T-helper 22 cell (primary cell): ENCODE data around the gene TRPM5.

Experiments
- DNase-seq: peaks from one replicate; pipeline ENCODE4 v3.0.0-alpha.2; 2020; ENCODE audit warnings: low read depth

Gene TRPM5

GRCh38 chr11:2420502-2421225, 23.6 kb downstream of the TRPM5 start:
- peak; percentile 29 for DNase-seq

GRCh38 chr11:2419638-2420501, 24.4 kb downstream of the TRPM5 start:
- no peak for DNase-seq

- no peak for DNase-seq
Observed at GRCh38 chr11:2418693-2419360, 25.5 kb downstream of the TRPM5 start.

GRCh38 chr11:2417856-2418692, 26.2 kb downstream of the TRPM5 start:
- DNase-seq: no peak

- no peak for DNase-seq
Observed at GRCh38 chr11:2416765-2417164, 27.5 kb downstream of the TRPM5 start.

GRCh38 chr11:2415601-2416380, 28.5 kb downstream of the TRPM5 start:
- no peak for DNase-seq

- DNase-seq: no peak
Observed at GRCh38 chr11:2415171-2415570, 29.1 kb downstream of the TRPM5 start.

- no peak for DNase-seq
Observed at GRCh38 chr11:2414616-2415015, 29.7 kb downstream of the TRPM5 start.

GRCh38 chr11:2413742-2414579, 30.4 kb downstream of the TRPM5 start:
- no peak for DNase-seq

GRCh38 chr11:2412323-2412722, 32.0 kb downstream of the TRPM5 start:
- DNase-seq: no peak

GRCh38 chr11:2411446-2412305, 32.6 kb downstream of the TRPM5 start:
- DNase-seq: no peak

GRCh38 chr11:2410616-2411015, 33.7 kb downstream of the TRPM5 start:
- DNase-seq: no peak

GRCh38 chr11:2409611-2410468, 34.5 kb downstream of the TRPM5 start:
- DNase-seq: no peak

- no peak for DNase-seq
Observed at GRCh38 chr11:2409126-2409525, 35.2 kb downstream of the TRPM5 start.

GRCh38 chr11:2408671-2409070, 35.6 kb downstream of the TRPM5 start:
- no peak for DNase-seq

GRCh38 chr11:2406878-2407410, 37.4 kb downstream of the TRPM5 start:
- no peak for DNase-seq

GRCh38 chr11:2406451-2406850, 37.9 kb downstream of the TRPM5 start:
- no peak for DNase-seq

GRCh38 chr11:2404735-2405196, 39.5 kb downstream of the TRPM5 start:
- DNase-seq: no peak
